Measurements from ENCODE around the gene ZNF605.
"Not testable (repeated sequence)": the region's sequence is repeated elsewhere in the genome, so short reads cannot be mapped to it uniquely, and the experiment has no call there.

ZNF605 gene

GRCh38 chr12:132887513-132888351 lies 68.4 kb downstream of the ZNF605 start, which contains the start of gene CHFR:
Gene CHFR, minus strand, starts transcription at chr12:132887605. Its CDS starts 277 bp downstream, at chr12:132887328.
- no peak for TF ChIP-seq CTCF (IDR thresholded peaks at IDR 0.05; ENCODE audit: control insufficient read depth, insufficient read depth, low read depth, low read length, missing control alignments)
- DNase-seq (ENCODE audit: low read depth) = peak; percentile 85
- peak within 1 kb of the TSS; percentile 73 for H3K4me3 ChIP-seq (ENCODE audit: control insufficient read depth, low read depth, low read length)

GRCh38 chr12:132886529-132887477 lies 69.3 kb downstream of the ZNF605 start:
- peak overlapping the region; percentile 70 for H3K4me3 ChIP-seq (ENCODE audit: control insufficient read depth, low read depth, low read length)
- TF ChIP-seq CTCF (IDR thresholded peaks at IDR 0.05; ENCODE audit: control insufficient read depth, insufficient read depth, low read depth, low read length, missing control alignments) = no peak
- DNase-seq (ENCODE audit: low read depth) = no peak

GRCh38 chr12:132881818-132882217 lies 74.3 kb downstream of the ZNF605 start:
- no peak for DNase-seq (ENCODE audit: low read depth)
- H3K4me3 ChIP-seq (ENCODE audit: control insufficient read depth, low read depth, low read length) = no peak overlapping the region
- TF ChIP-seq CTCF (IDR thresholded peaks at IDR 0.05; ENCODE audit: control insufficient read depth, insufficient read depth, low read depth, low read length, missing control alignments) = no peak

GRCh38 chr12:132874620-132875019 lies 81.5 kb downstream of the ZNF605 start:
- DNase-seq (ENCODE audit: low read depth); H3K4me3 ChIP-seq (ENCODE audit: control insufficient read depth, low read depth, low read length): not testable (repeated sequence)

- no peak overlapping the region for H3K4me3 ChIP-seq (ENCODE audit: control insufficient read depth, low read depth, low read length)
- TF ChIP-seq CTCF (IDR thresholded peaks at IDR 0.05; ENCODE audit: control insufficient read depth, insufficient read depth, low read depth, low read length, missing control alignments) = no peak
- DNase-seq (ENCODE audit: low read depth) = no peak
Measured at GRCh38 chr12:132874175-132874574, 81.9 kb downstream of the ZNF605 start.

GRCh38 chr12:132873724-132874123 lies 82.4 kb downstream of the ZNF605 start:
- no peak for TF ChIP-seq CTCF (IDR thresholded peaks at IDR 0.05; ENCODE audit: control insufficient read depth, insufficient read depth, low read depth, low read length, missing control alignments)

More at GRCh38 chr12:132873724-132874123, 82.4 kb downstream of the ZNF605 start:
- no peak for DNase-seq (ENCODE audit: low read depth)
- no peak overlapping the region for H3K4me3 ChIP-seq (ENCODE audit: control insufficient read depth, low read depth, low read length)
